HepG2 (cell line): ENCODE measurements around the gene MC1R. TPM values are rescaled to one million over a fixed set of nuclear protein-coding genes. Genes with fewer than 3 reads are reported as not detected.

Experiments
- GATAD1 ChIP-seq: IDR thresholded peaks from 2 replicates; pipeline ENCODE4 v1.6.1; 2016; ENCODE audit warnings: missing genetic modification reagents, missing compliant biosample characterization
- HOXA3 ChIP-seq: sonication (generic); formaldehyde crosslinking; IDR thresholded peaks from 2 replicates; pipeline ENCODE4 v1.5.0; 2020; ENCODE audit warnings: missing genetic modification reagents
- MXI1 ChIP-seq: IDR thresholded peaks from 3 replicates; pipeline ENCODE4 v1.6.1; 2012; ENCODE audit warnings: low read depth, low read length, inconsistent platforms, borderline replicate concordance
- NFATC3 ChIP-seq: sonication (generic); formaldehyde crosslinking; IDR thresholded peaks from 2 replicates; pipeline ENCODE4 v1.5.1; 2020; ENCODE audit warnings: mild to moderate bottlenecking, missing genetic modification reagents
- RARA ChIP-seq: IDR thresholded peaks from 2 replicates; pipeline ENCODE4 v1.6.1; 2016; ENCODE audit warnings: missing genetic modification reagents, missing compliant biosample characterization
- SMARCC2 ChIP-seq: fragments of 450-650 bp; IDR thresholded peaks from 2 replicates; pipeline ENCODE4 v1.6.1; 2017; ENCODE audit warnings: antibody characterized with exemption, mild to moderate bottlenecking
- ZNF367 ChIP-seq: sonication (generic); formaldehyde crosslinking; IDR thresholded peaks from 2 replicates; pipeline ENCODE4 v1.4.0; 2020; ENCODE audit warnings: missing genetic modification reagents, borderline replicate concordance
- ZNF614 ChIP-seq: IDR thresholded peaks from 2 replicates; pipeline ENCODE4 v1.6.1; 2018; ENCODE audit warnings: missing biosample characterization, missing genetic modification reagents, inconsistent platforms, borderline replicate concordance
- ZNF879 ChIP-seq: sonication (generic); formaldehyde crosslinking; IDR thresholded peaks from 2 replicates; pipeline ENCODE4 v1.8.1; 2023; ENCODE audit warnings: missing genetic modification reagents
- polyA plus RNA-seq, 8 experiments: library from polyadenylated mRNA; depleted of rRNA in 3 of 8; stranded (reverse) in 7 of 8; unstranded in 1 of 8; fragments of >200 nt; fragmentation: Illumina TruSeq in 4 of 8; extraction: Trizol in 4 of 8; gene quantifications; 2 replicates each; pipeline versions ENCODE4 v1.2.1 to v1.2.3, GENCODE V29; 2011 to 2016; ENCODE audit warnings: low read depth in 4 of 8, missing spikeins in 1 of 8, mixed read lengths in 1 of 8; ENCODE audit not compliant: insufficient read depth in 1 of 8
- total RNA-seq, 5 experiments: library from RNA; depleted of rRNA; stranded (reverse); fragments of >200 nt; fragmentation: Illumina TruSeq; extraction: Trizol; gene quantifications; 2 replicates each; pipeline ENCODE4 v1.2.3, GENCODE V29; 2016; ENCODE audit warnings: low read depth in 1 of 5
- TF ChIP-seq, protein P1 (sequence below): sonication (generic); formaldehyde crosslinking; IDR thresholded peaks from 2 replicates; pipeline ENCODE4 v1.4.0; 2020; ENCODE audit warnings: low read depth, mild to moderate bottlenecking, missing genetic modification reagents
- TF ChIP-seq, protein P2 (sequence below): sonication (generic); formaldehyde crosslinking; IDR thresholded peaks from 2 replicates; pipeline ENCODE4 v1.9.0; 2022; ENCODE audit warnings: low read depth, missing genetic modification reagents
- TF ChIP-seq, protein P3 (sequence below): IDR thresholded peaks from 2 replicates; pipeline ENCODE4 v1.6.1; 2016; ENCODE audit warnings: low read depth
- TF ChIP-seq, protein P4 (sequence below): sonication (generic); formaldehyde crosslinking; IDR thresholded peaks from 2 replicates; pipeline ENCODE4 v1.9.0; 2021; ENCODE audit warnings: missing genetic modification reagents, borderline replicate concordance
- TF ChIP-seq, protein P5 (sequence below): sonication (generic); formaldehyde crosslinking; IDR thresholded peaks from 2 replicates; pipeline ENCODE4 v1.8.0; 2022; ENCODE audit warnings: mild to moderate bottlenecking, missing genetic modification reagents, borderline replicate concordance
- TF ChIP-seq, protein P6 (sequence below): sonication (generic); formaldehyde crosslinking; IDR thresholded peaks from 2 replicates; pipeline ENCODE4; 2020; ENCODE audit warnings: missing genetic modification reagents, mild to moderate bottlenecking, borderline replicate concordance

Gene MC1R
- total and polyA plus RNA-seq, 2 of the 13 experiments (the other 11 are each of a cell fraction or from before 2014, with no cell fraction given), result 9.1 to 14.8 TPM

DNA sequence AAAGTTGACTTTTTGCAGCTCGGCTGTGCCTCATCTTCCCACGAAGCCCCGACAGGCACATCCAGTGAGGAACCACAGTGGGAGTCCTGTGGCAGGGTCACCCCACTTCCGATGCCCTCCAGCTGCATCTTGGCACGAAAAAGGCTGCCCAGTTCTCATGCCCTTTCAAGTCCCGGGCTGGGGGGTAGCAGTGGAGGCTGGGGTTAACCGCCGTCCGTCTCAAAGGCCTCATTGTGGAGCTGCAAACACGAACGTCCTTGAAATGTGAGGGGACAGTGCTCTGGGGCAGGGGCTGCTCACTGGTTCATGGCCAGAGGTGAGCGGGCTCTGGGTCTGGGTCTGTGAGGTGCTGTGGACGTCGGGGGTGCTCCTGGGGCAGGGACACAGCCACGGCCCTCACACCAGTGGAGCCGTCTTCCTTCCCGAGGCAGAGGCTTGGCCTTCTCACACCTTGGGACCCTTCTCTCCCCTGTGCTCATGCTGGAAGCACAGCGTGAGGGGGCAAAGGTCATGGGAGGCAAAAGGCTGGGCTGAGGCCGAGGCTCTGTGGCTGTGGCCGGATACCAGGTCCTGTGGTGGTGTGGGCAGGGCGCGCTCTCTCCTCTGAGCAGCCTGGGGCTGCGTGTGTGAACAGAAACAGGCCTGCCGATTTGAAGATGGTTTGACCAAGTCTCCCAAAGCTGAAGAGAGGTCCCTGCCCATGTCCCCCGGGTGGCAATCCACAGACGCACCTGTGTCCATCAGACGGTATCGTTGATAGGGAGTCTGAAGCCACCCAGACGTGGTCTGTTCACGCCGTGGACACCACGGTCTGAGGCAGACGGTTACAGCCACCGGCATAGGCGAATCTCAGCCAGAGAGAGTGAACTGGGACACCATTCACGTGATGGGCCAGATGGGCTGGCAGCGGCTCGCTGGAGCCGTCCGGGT is 3.1 kb upstream of the MC1R start (continued):
- TF ChIP-seq, protein P1, sequence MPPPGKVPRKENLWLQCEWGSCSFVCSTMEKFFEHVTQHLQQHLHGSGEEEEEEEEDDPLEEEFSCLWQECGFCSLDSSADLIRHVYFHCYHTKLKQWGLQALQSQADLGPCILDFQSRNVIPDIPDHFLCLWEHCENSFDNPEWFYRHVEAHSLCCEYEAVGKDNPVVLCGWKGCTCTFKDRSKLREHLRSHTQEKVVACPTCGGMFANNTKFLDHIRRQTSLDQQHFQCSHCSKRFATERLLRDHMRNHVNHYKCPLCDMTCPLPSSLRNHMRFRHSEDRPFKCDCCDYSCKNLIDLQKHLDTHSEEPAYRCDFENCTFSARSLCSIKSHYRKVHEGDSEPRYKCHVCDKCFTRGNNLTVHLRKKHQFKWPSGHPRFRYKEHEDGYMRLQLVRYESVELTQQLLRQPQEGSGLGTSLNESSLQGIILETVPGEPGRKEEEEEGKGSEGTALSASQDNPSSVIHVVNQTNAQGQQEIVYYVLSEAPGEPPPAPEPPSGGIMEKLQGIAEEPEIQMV (CRISPR knock-in tag), result peak; percentile 79
- TF ChIP-seq, protein P2, sequence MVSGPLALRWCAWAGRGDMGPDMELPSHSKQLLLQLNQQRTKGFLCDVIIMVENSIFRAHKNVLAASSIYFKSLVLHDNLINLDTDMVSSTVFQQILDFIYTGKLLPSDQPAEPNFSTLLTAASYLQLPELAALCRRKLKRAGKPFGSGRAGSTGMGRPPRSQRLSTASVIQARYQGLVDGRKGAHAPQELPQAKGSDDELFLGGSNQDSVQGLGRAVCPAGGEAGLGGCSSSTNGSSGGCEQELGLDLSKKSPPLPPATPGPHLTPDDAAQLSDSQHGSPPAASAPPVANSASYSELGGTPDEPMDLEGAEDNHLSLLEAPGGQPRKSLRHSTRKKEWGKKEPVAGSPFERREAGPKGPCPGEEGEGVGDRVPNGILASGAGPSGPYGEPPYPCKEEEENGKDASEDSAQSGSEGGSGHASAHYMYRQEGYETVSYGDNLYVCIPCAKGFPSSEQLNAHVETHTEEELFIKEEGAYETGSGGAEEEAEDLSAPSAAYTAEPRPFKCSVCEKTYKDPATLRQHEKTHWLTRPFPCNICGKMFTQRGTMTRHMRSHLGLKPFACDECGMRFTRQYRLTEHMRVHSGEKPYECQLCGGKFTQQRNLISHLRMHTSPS (CRISPR knock-in tag), result peak; percentile 97
- TF ChIP-seq, protein P3, sequence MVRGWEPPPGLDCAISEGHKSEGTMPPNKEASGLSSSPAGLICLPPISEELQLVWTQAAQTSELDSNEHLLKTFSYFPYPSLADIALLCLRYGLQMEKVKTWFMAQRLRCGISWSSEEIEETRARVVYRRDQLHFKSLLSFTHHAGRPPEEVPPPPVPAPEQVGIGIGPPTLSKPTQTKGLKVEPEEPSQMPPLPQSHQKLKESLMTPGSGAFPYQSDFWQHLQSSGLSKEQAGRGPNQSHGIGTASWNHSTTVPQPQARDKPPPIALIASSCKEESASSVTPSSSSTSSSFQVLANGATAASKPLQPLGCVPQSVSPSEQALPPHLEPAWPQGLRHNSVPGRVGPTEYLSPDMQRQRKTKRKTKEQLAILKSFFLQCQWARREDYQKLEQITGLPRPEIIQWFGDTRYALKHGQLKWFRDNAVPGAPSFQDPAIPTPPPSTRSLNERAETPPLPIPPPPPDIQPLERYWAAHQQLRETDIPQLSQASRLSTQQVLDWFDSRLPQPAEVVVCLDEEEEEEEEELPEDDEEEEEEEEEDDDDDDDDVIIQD (CRISPR knock-in tag), result peak; percentile 20; the same call in 1 of the 2 replicates
- TF ChIP-seq ZNF367 (no peak; the same call in 1 of the 2 replicates), ZNF879 (CRISPR knock-in tag) (no peak), GATAD1 (CRISPR knock-in tag) (peak; percentile 74), NFATC3 (CRISPR knock-in tag) (no peak), HOXA3 (CRISPR knock-in tag) (peak; percentile 94), ZNF614 (peak; percentile 74; the same call in 1 of the 2 replicates), RARA (CRISPR knock-in tag) (peak; percentile 68), MXI1 (peak; percentile 62; the same call in 1 of the 3 replicates), SMARCC2 (no peak)
- TF ChIP-seq, protein P4, sequence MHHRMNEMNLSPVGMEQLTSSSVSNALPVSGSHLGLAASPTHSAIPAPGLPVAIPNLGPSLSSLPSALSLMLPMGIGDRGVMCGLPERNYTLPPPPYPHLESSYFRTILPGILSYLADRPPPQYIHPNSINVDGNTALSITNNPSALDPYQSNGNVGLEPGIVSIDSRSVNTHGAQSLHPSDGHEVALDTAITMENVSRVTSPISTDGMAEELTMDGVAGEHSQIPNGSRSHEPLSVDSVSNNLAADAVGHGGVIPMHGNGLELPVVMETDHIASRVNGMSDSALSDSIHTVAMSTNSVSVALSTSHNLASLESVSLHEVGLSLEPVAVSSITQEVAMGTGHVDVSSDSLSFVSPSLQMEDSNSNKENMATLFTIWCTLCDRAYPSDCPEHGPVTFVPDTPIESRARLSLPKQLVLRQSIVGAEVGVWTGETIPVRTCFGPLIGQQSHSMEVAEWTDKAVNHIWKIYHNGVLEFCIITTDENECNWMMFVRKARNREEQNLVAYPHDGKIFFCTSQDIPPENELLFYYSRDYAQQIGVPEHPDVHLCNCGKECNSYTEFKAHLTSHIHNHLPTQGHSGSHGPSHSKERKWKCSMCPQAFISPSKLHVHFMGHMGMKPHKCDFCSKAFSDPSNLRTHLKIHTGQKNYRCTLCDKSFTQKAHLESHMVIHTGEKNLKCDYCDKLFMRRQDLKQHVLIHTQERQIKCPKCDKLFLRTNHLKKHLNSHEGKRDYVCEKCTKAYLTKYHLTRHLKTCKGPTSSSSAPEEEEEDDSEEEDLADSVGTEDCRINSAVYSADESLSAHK (CRISPR knock-in tag), result no peak
- TF ChIP-seq, protein P5, sequence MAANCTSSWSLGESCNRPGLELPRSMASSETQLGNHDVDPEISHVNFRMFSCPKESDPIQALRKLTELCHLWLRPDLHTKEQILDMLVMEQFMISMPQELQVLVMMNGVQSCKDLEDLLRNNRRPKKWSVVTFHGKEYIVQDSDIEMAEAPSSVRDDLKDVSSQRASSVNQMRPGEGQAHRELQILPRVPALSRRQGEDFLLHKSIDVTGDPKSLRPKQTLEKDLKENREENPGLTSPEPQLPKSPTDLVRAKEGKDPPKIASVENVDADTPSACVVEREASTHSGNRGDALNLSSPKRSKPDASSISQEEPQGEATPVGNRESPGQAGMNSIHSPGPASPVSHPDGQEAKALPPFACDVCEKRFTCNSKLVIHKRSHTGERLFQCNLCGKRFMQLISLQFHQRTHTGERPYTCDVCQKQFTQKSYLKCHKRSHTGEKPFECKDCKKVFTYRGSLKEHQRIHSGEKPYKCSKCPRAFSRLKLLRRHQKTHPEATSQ (CRISPR knock-in tag), result no peak; the same call in 1 of the 2 replicates
- TF ChIP-seq, protein P6, sequence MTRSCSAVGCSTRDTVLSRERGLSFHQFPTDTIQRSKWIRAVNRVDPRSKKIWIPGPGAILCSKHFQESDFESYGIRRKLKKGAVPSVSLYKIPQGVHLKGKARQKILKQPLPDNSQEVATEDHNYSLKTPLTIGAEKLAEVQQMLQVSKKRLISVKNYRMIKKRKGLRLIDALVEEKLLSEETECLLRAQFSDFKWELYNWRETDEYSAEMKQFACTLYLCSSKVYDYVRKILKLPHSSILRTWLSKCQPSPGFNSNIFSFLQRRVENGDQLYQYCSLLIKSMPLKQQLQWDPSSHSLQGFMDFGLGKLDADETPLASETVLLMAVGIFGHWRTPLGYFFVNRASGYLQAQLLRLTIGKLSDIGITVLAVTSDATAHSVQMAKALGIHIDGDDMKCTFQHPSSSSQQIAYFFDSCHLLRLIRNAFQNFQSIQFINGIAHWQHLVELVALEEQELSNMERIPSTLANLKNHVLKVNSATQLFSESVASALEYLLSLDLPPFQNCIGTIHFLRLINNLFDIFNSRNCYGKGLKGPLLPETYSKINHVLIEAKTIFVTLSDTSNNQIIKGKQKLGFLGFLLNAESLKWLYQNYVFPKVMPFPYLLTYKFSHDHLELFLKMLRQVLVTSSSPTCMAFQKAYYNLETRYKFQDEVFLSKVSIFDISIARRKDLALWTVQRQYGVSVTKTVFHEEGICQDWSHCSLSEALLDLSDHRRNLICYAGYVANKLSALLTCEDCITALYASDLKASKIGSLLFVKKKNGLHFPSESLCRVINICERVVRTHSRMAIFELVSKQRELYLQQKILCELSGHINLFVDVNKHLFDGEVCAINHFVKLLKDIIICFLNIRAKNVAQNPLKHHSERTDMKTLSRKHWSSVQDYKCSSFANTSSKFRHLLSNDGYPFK (CRISPR knock-in tag), result peak; percentile 73; the same call in 1 of the 2 replicates
